Cerebellar cortex (tissue), 1 donor: ENCODE data around the gene UBXN7.
"Not testable (repeated sequence)": the region's sequence is repeated elsewhere in the genome, so short reads cannot be mapped to it uniquely, and the experiment has no call there.

Source experiments
- DNase-seq: peaks from one replicate; pipeline ENCODE4 v3.0.0-alpha.2; 2015; ENCODE audit warnings: low spot score

Gene UBXN7

GRCh38 chr3:196418601-196419000 lies 13.6 kb downstream of the UBXN7 start:
- DNase-seq, result no peak

GRCh38 chr3:196414469-196414868 lies 17.8 kb downstream of the UBXN7 start:
- DNase-seq, result no peak

- no peak for DNase-seq
Measured at GRCh38 chr3:196412704-196413103, 19.5 kb downstream of the UBXN7 start.

- DNase-seq, result no peak
Measured at GRCh38 chr3:196409409-196409808, 22.8 kb downstream of the UBXN7 start.

- DNase-seq, result no peak
Measured at GRCh38 chr3:196408565-196409300, 23.5 kb downstream of the UBXN7 start.

GRCh38 chr3:196406811-196407470 lies 25.3 kb downstream of the UBXN7 start:
- DNase-seq, result peak; percentile 25

GRCh38 chr3:196400331-196400730 lies 31.9 kb downstream of the UBXN7 start:
- DNase-seq, result no peak

GRCh38 chr3:196399485-196399945 lies 32.7 kb downstream of the UBXN7 start:
- no peak for DNase-seq

GRCh38 chr3:196398782-196399181 lies 33.4 kb downstream of the UBXN7 start:
- DNase-seq, result no peak

- no peak for DNase-seq
Measured at GRCh38 chr3:196397941-196398340, 34.3 kb downstream of the UBXN7 start.

- no peak for DNase-seq
Measured at GRCh38 chr3:196390116-196390515, 42.1 kb downstream of the UBXN7 start.

GRCh38 chr3:196388956-196389355 lies 43.3 kb downstream of the UBXN7 start:
- DNase-seq, result no peak

GRCh38 chr3:196387941-196388340 lies 44.3 kb downstream of the UBXN7 start:
- DNase-seq, result not testable (repeated sequence)

- DNase-seq, result not testable (repeated sequence)
Measured at GRCh38 chr3:196386797-196387196, 45.4 kb downstream of the UBXN7 start.

- DNase-seq, result not testable (repeated sequence)
Measured at GRCh38 chr3:196386034-196386433, 46.2 kb downstream of the UBXN7 start.

- DNase-seq, result not testable (repeated sequence)
Measured at GRCh38 chr3:196385446-196385845, 46.8 kb downstream of the UBXN7 start.

GRCh38 chr3:196378146-196378841 lies 53.9 kb downstream of the UBXN7 start:
- DNase-seq, result no peak

- DNase-seq, result no peak
Measured at GRCh38 chr3:196377321-196377720, 54.9 kb downstream of the UBXN7 start.

GRCh38 chr3:196365736-196366135 lies 66.5 kb downstream of the UBXN7 start:
- DNase-seq, result no peak

GRCh38 chr3:196360586-196360985 lies 71.6 kb downstream of the UBXN7 start:
- DNase-seq, result no peak

GRCh38 chr3:196358540-196358939 lies 73.7 kb downstream of the UBXN7 start:
- not testable (repeated sequence) for DNase-seq

- DNase-seq, result no peak
Measured at GRCh38 chr3:196357905-196358304, 74.3 kb downstream of the UBXN7 start.

GRCh38 chr3:196356556-196356955 lies 75.7 kb downstream of the UBXN7 start:
- DNase-seq, result no peak
